Measurements from ENCODE around the gene COX15. TPM values are rescaled to one million over a fixed set of nuclear protein-coding genes. Genes with fewer than 3 reads are reported as not detected.

The COX15 gene
- 10 to 100 TPM; 16.0 to 38.3 (median 29.3) TPM for total RNA-seq

- Histone ChIP-seq H3K27me3 (no peaks in the 10 kb centered on the region), H3K4me1 (peaks cover 20 to 35% (median 26%) of the 10 kb centered on the region in 4 donors), H3K9me3 (no peaks in the 10 kb centered on the region), H3K4me3 (peak within 1 kb of the TSS; percentile 15 to 92 (median 66)), H3K27ac (peak within 1 kb of the TSS; percentile 84 to 98 (median 94)), H3K36me3 (peaks cover 0 to 30% (median 7%) of the 10 kb centered on the region in 4 donors)
- DNase-seq (peak; percentile 97 to 99), ATAC-seq (ENCODE audit: low FRiP score in 2 of 2) (peak; percentile 98)
- TF ChIP-seq EP300 (IDR thresholded peaks at IDR 0.05) (no peak), POLR2AphosphoS5 (IDR thresholded peaks at IDR 0.05) (peak; percentile 86 to 88), CTCF (IDR thresholded peaks at IDR 0.05) (peak; percentile 15 to 80 (median 48)), POLR2A (IDR thresholded peaks at IDR 0.05) (peak in 3 of 4 donors; percentile 71 to 83 (median 77))
- 0% methylated on average over 17 to 73 of the region's 73 CpGs for WGBS, 2 donors
Measured at GRCh38 chr10:99732033-99732842, at the start of gene COX15, which contains the start of gene CUTC. Gene COX15 (minus strand): TSS chr10:99732127. CDS start chr10:99732049, 78 bp downstream. Gene CUTC (plus strand): TSS chr10:99732234. CDS start chr10:99732349, 115 bp downstream.

- Histone ChIP-seq H3K4me1 (peaks cover 3 to 5% (median 4%) of the 10 kb centered on the region in 4 donors), H3K36me3 (no peaks in the 10 kb centered on the region), H3K9me3 (no peaks in the 10 kb centered on the region), H3K27me3 (no peaks in the 10 kb centered on the region), H3K4me3 (no peak overlapping the region), H3K27ac (peak overlapping the region in 3 of 4 donors; percentile 28 to 57 (median 40))
- 14 to 26% methylated on average over 4 of the region's 4 CpGs for WGBS, 2 donors
- ATAC-seq (ENCODE audit: low FRiP score in 2 of 2) (peak; percentile 33 to 73), DNase-seq (no peak)
- TF ChIP-seq CTCF (IDR thresholded peaks at IDR 0.05), result no peak
- no peak for TF ChIP-seq EP300 (IDR thresholded peaks at IDR 0.05)
- TF ChIP-seq POLR2AphosphoS5 (IDR thresholded peaks at IDR 0.05), result no peak
- TF ChIP-seq POLR2A (IDR thresholded peaks at IDR 0.05), result no peak
Measured at GRCh38 chr10:99779335-99779734, 47.4 kb upstream of the COX15 start.

- WGBS, 2 donors, result 89 to 93% methylated on average over 1 of the region's 1 CpG
Measured at GRCh38 chr10:99777918-99778714, 46.2 kb upstream of the COX15 start.

GRCh38 chr10:99775850-99776249, 43.9 kb upstream of the COX15 start:
- H3K27ac ChIP-seq, result no peak overlapping the region
- no peaks in the 10 kb centered on the region for H3K9me3 ChIP-seq
- DNase-seq, result no peak
- H3K4me3 ChIP-seq, result no peak overlapping the region
- H3K36me3 ChIP-seq, result no peaks in the 10 kb centered on the region
- TF ChIP-seq POLR2AphosphoS5 (IDR thresholded peaks at IDR 0.05) (no peak), EP300 (IDR thresholded peaks at IDR 0.05) (no peak), CTCF (IDR thresholded peaks at IDR 0.05) (no peak), POLR2A (IDR thresholded peaks at IDR 0.05) (no peak)
- H3K4me1 ChIP-seq, result peaks cover 3 to 5% (median 4%) of the 10 kb centered on the region in 4 donors
- peak in 1 of 2 donors; percentile 64 for ATAC-seq (ENCODE audit: low FRiP score in 2 of 2)
- no peaks in the 10 kb centered on the region for H3K27me3 ChIP-seq

More at GRCh38 chr10:99777918-99778714, 46.2 kb upstream of the COX15 start:
- ATAC-seq (ENCODE audit: low FRiP score in 2 of 2) (no peak), DNase-seq (no peak)
- H3K4me3 ChIP-seq, result no peak overlapping the region
- no peaks in the 10 kb centered on the region for H3K27me3 ChIP-seq
- no peak overlapping the region for H3K27ac ChIP-seq
- TF ChIP-seq POLR2AphosphoS5 (IDR thresholded peaks at IDR 0.05) (no peak), CTCF (IDR thresholded peaks at IDR 0.05) (no peak), POLR2A (IDR thresholded peaks at IDR 0.05) (no peak), EP300 (IDR thresholded peaks at IDR 0.05) (no peak)
- no peaks in the 10 kb centered on the region for H3K9me3 ChIP-seq
- no peaks in the 10 kb centered on the region for H3K36me3 ChIP-seq
- H3K4me1 ChIP-seq, result peaks cover 3 to 5% (median 4%) of the 10 kb centered on the region in 4 donors

Data from upper lobe of left lung (tissue), 6 donors.